ENCODE data around the gene GLS.

DNA sequence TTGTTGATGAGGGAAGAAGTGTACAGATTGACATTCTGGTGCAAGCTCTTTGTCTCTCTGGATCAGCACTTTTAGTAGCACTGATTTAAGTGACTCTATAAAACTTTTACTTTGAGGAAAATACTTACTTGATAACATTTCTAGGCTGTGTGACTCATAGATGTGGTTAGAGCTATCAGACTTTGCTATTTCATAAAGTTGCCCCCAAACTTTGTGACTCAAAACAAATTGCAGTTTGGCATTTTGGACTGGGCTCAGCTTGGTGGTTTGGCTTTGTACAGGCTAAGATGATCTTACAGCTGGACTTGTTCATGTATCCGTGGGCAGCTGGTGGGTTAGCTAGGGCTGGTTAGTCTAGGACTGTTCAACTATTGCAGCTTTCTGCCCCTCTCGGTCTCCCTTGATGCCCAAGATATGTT lies 42.1 kb upstream of the GLS start:
- no peak for TF ChIP-seq EZH2 (IDR thresholded peaks at IDR 0.05; ENCODE audit: low read length, missing control alignments)
- TF ChIP-seq, protein P1, sequence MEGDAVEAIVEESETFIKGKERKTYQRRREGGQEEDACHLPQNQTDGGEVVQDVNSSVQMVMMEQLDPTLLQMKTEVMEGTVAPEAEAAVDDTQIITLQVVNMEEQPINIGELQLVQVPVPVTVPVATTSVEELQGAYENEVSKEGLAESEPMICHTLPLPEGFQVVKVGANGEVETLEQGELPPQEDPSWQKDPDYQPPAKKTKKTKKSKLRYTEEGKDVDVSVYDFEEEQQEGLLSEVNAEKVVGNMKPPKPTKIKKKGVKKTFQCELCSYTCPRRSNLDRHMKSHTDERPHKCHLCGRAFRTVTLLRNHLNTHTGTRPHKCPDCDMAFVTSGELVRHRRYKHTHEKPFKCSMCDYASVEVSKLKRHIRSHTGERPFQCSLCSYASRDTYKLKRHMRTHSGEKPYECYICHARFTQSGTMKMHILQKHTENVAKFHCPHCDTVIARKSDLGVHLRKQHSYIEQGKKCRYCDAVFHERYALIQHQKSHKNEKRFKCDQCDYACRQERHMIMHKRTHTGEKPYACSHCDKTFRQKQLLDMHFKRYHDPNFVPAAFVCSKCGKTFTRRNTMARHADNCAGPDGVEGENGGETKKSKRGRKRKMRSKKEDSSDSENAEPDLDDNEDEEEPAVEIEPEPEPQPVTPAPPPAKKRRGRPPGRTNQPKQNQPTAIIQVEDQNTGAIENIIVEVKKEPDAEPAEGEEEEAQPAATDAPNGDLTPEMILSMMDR (conservative IDR thresholded peaks at IDR 0.05 in 1 of 2, IDR thresholded peaks at IDR 0.05 in 1 of 2; ENCODE audit: low read depth in 1 of 2, low read length in 2 of 2), result no peak
